Activated CD8-positive, alpha-beta memory T cell treated with anti-CD3 and anti-CD28 coated beads, Interleukin-2, amount 10 ng/mL, durations not matched to agents 7 days and 5 days (primary cell): ENCODE data around the gene DLG2. TPM values are rescaled to one million over a fixed set of nuclear protein-coding genes. Genes with fewer than 3 reads are reported as not detected.

ENCODE experiments used
- ATAC-seq: fragments of 150-1000 bp; cut with Tn5 transposase; one replicate; pipeline ENCODE4 v1.10.0; 2021; ENCODE audit warnings: moderate library complexity
- CTCF ChIA-PET: fragments of 350-600 bp; sonication (Branson Sonifier 250); formaldehyde crosslinking; loops from one replicate; lab custom pipeline; 2021; ENCODE audit warnings: antibody characterized with exemption; lab: Charles Lee
- DNase-seq: peaks from one replicate; pipeline ENCODE4 v3.0.0-alpha.2; 2020
- H3K27ac Mint-ChIP-seq: one replicate; pipeline ENCODE4 v1.8.0; 2021; ENCODE audit warnings: mild to moderate bottlenecking, mixed read lengths
- H3K27me3 Mint-ChIP-seq: one replicate; pipeline ENCODE4 v1.8.0; 2021; ENCODE audit warnings: mixed read lengths
- H3K36me3 Mint-ChIP-seq: one replicate; pipeline ENCODE4 v1.8.0; 2021; ENCODE audit warnings: mild to moderate bottlenecking, mixed read lengths
- H3K4me1 Mint-ChIP-seq: one replicate; pipeline ENCODE4 v1.8.0; 2021; ENCODE audit warnings: mixed read lengths
- H3K4me3 Mint-ChIP-seq: one replicate; pipeline ENCODE4 v1.8.0; 2021; ENCODE audit warnings: mild to moderate bottlenecking, moderate library complexity, mixed read lengths
- H3K9me3 Mint-ChIP-seq: one replicate; pipeline ENCODE4 v1.8.0; 2022; ENCODE audit warnings: low read depth, mixed read lengths
- total RNA-seq, 2 experiments: library from RNA; stranded (reverse); gene quantifications; one replicate each; pipeline ENCODE4 v1.2.3, GENCODE V29; 2021

DLG2 gene
- total RNA-seq, 2 experiments from 2014 or later: 1.4 to 2.1 TPM

DNA sequence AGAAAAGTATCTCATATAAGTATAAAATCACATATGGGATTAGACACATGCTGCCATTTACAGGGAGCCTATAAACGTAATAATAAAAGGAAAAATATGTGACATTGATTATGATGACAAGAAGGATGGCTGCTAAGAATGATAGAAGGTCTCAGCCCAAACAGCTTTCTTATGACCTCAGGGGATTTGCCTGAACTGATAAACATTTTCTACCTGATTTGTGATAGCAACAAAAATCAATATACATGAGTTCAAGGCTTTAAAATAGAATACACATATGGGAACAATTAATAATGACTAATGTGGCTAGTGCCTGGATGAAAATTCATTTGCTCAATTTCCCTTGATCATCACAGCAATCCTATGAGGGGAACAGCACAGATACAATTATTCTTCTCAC, 1704.2 kb downstream of the DLG2 start:
- ATAC-seq (no peak), DNase-seq (no peak)
- H3K27ac Mint-ChIP-seq: no peak overlapping the region
- no peak overlapping the region for H3K4me3 Mint-ChIP-seq
- no peaks in the 10 kb centered on the region for H3K4me1 Mint-ChIP-seq
- peaks cover 5% of the 10 kb centered on the region for H3K9me3 Mint-ChIP-seq
- no peaks in the 10 kb centered on the region for H3K27me3 Mint-ChIP-seq
- CTCF ChIA-PET: no interaction called here
- H3K36me3 Mint-ChIP-seq: no peaks in the 10 kb centered on the region

- H3K27ac Mint-ChIP-seq: no peak overlapping the region
- no peaks in the 10 kb centered on the region for H3K27me3 Mint-ChIP-seq
- no peaks in the 10 kb centered on the region for H3K4me1 Mint-ChIP-seq
- no peak overlapping the region for H3K4me3 Mint-ChIP-seq
- DNase-seq (no peak), ATAC-seq (no peak)
- CTCF ChIA-PET: no interaction called here
- H3K36me3 Mint-ChIP-seq: no peaks in the 10 kb centered on the region
- peaks cover 3% of the 10 kb centered on the region for H3K9me3 Mint-ChIP-seq
Observed at GRCh38 chr11:83922318-83922717, 1704.8 kb downstream of the DLG2 start.

GRCh38 chr11:83921447-83922192, 1705.5 kb downstream of the DLG2 start:
- Mint-ChIP-seq H3K9me3 (peaks cover 3% of the 10 kb centered on the region), H3K27ac (no peak overlapping the region), H3K36me3 (no peaks in the 10 kb centered on the region), H3K27me3 (no peaks in the 10 kb centered on the region), H3K4me3 (no peak overlapping the region), H3K4me1 (no peaks in the 10 kb centered on the region)
- DNase-seq: no peak
- no peak for ATAC-seq
- CTCF ChIA-PET: no interaction called here

- Mint-ChIP-seq H3K27ac (no peak overlapping the region), H3K9me3 (no peaks in the 10 kb centered on the region), H3K4me1 (no peaks in the 10 kb centered on the region), H3K4me3 (no peak overlapping the region), H3K27me3 (no peaks in the 10 kb centered on the region), H3K36me3 (no peaks in the 10 kb centered on the region)
- CTCF ChIA-PET: no interaction called here
- DNase-seq (no peak), ATAC-seq (no peak)
Observed at GRCh38 chr11:83918476-83918875, 1708.7 kb downstream of the DLG2 start.

DNA sequence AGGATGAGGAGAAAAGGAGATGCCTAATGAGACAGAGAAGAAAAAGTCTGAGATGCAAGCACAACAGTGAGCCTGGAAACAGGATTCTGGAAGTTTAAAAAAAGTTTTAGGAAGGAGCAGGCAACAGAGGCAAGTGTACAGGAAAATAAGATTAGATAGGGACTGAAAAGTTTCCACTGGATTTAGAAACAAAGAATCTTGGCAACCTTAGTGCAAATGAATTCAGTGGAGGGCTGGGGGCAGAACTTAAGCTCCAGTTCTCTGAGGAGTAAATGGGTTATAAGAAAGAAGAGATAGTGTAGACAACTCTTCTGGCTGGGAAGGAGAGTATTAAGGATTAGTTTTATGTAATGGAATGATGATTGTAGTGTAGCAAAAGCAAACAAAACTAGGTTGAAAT, 1712.1 kb downstream of the DLG2 start:
- H3K4me1 Mint-ChIP-seq: no peaks in the 10 kb centered on the region
- no peak overlapping the region for H3K27ac Mint-ChIP-seq
- DNase-seq: no peak
- no peak for ATAC-seq
- CTCF ChIA-PET: no interaction called here
- H3K4me3 Mint-ChIP-seq: no peak overlapping the region
- H3K27me3 Mint-ChIP-seq: no peaks in the 10 kb centered on the region
- H3K36me3 Mint-ChIP-seq: no peaks in the 10 kb centered on the region
- H3K9me3 Mint-ChIP-seq: no peaks in the 10 kb centered on the region

GRCh38 chr11:83909579-83910534, 1717.3 kb downstream of the DLG2 start:
- Mint-ChIP-seq H3K27ac (no peak overlapping the region), H3K4me3 (no peak overlapping the region), H3K27me3 (no peaks in the 10 kb centered on the region), H3K36me3 (no peaks in the 10 kb centered on the region), H3K4me1 (no peaks in the 10 kb centered on the region), H3K9me3 (no peaks in the 10 kb centered on the region)
- ATAC-seq: no peak
- DNase-seq: no peak
- CTCF ChIA-PET: no interaction called here

DNA sequence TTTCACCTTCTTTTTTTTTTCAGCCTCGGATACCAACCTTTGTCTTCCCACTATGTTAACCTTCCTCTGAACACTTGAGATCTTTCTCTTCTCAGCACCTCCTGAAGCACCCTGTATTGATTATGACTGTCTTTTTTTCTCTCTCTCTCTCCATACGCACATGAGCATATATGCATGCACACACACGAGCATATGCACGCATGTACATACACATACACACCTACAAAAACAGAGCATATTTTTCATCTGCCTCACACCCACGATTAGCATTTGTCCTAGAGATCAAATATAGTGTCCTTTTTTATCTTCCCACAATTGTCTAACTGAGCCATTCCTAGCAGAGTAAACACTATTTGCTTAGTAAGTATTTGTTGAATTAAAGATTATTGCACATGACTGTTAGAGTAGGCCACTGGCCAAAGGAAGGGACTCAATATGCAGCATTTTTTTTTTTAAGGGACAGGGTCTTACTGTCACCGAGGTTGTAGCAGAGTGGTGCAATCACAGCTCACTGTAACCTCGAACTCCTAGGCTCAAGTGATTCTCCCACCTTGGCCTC, 1718.8 kb downstream of the DLG2 start:
- CTCF ChIA-PET: no interaction called here
- H3K4me1 Mint-ChIP-seq: no peaks in the 10 kb centered on the region

GRCh38 chr11:83895516-83895915, 1731.6 kb downstream of the DLG2 start:
- Mint-ChIP-seq H3K4me3 (no peak overlapping the region), H3K4me1 (no peaks in the 10 kb centered on the region), H3K27me3 (no peaks in the 10 kb centered on the region), H3K27ac (no peak overlapping the region), H3K36me3 (no peaks in the 10 kb centered on the region), H3K9me3 (peaks cover 4% of the 10 kb centered on the region)
- no peak for DNase-seq
- no peak for ATAC-seq
- CTCF ChIA-PET: no interaction called here

More for the DNA sequence above, 1718.8 kb downstream of the DLG2 start:
- no peak overlapping the region for H3K27ac Mint-ChIP-seq
- DNase-seq (no peak), ATAC-seq (no peak)
- H3K27me3 Mint-ChIP-seq: no peaks in the 10 kb centered on the region
- no peaks in the 10 kb centered on the region for H3K9me3 Mint-ChIP-seq
- no peak overlapping the region for H3K4me3 Mint-ChIP-seq
- H3K36me3 Mint-ChIP-seq: no peaks in the 10 kb centered on the region

- CTCF ChIA-PET: no interaction called here
- Mint-ChIP-seq H3K27ac (no peak overlapping the region), H3K27me3 (no peaks in the 10 kb centered on the region), H3K4me1 (no peaks in the 10 kb centered on the region), H3K36me3 (no peaks in the 10 kb centered on the region), H3K4me3 (no peak overlapping the region), H3K9me3 (no peaks in the 10 kb centered on the region)
- ATAC-seq (no peak), DNase-seq (no peak)
Observed at GRCh38 chr11:83881428-83881827, 1745.7 kb downstream of the DLG2 start.

GRCh38 chr11:83871054-83871453, 1756.1 kb downstream of the DLG2 start:
- H3K27me3 Mint-ChIP-seq: no peaks in the 10 kb centered on the region
- H3K4me1 Mint-ChIP-seq: no peaks in the 10 kb centered on the region
- no peaks in the 10 kb centered on the region for H3K36me3 Mint-ChIP-seq
- CTCF ChIA-PET: no interaction called here
- DNase-seq (no peak), ATAC-seq (no peak)
- H3K27ac Mint-ChIP-seq: no peak overlapping the region
- H3K9me3 Mint-ChIP-seq: no peaks in the 10 kb centered on the region
- no peak overlapping the region for H3K4me3 Mint-ChIP-seq

DNA sequence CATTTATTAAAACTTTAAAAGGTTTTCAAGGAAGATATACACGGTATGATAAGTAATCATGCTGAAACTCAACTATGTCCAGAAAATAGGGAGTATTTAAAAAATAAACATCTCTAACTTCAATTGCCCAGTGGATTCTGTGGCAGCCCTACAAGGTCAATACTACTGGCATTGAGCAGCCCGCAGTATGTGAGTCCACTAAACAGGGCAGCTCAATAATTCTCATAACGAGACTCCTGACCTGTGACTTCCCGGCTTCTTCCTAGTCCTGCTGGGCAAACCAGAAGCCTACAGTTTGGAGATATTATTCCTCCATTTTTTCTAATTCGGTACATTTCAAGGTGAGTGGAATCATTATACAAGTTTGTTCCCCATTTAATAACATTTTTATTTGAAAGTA, 1760.5 kb downstream of the DLG2 start:
- Mint-ChIP-seq H3K4me1 (no peaks in the 10 kb centered on the region), H3K9me3 (no peaks in the 10 kb centered on the region), H3K36me3 (no peaks in the 10 kb centered on the region), H3K4me3 (no peak overlapping the region), H3K27ac (no peak overlapping the region), H3K27me3 (no peaks in the 10 kb centered on the region)
- CTCF ChIA-PET: no interaction called here
- ATAC-seq: no peak
- DNase-seq: no peak

GRCh38 chr11:83865636-83866461, 1761.3 kb downstream of the DLG2 start:
- Mint-ChIP-seq H3K9me3 (no peaks in the 10 kb centered on the region), H3K4me1 (no peaks in the 10 kb centered on the region), H3K27ac (no peak overlapping the region), H3K4me3 (no peak overlapping the region), H3K27me3 (no peaks in the 10 kb centered on the region), H3K36me3 (no peaks in the 10 kb centered on the region)
- CTCF ChIA-PET: no interaction called here
- ATAC-seq (no peak), DNase-seq (no peak)

- Mint-ChIP-seq H3K4me3 (no peak overlapping the region), H3K36me3 (no peaks in the 10 kb centered on the region), H3K9me3 (no peaks in the 10 kb centered on the region), H3K4me1 (no peaks in the 10 kb centered on the region), H3K27ac (no peak overlapping the region), H3K27me3 (no peaks in the 10 kb centered on the region)
- CTCF ChIA-PET: no interaction called here
- ATAC-seq (no peak), DNase-seq (no peak)
Observed at GRCh38 chr11:83864412-83865057, 1762.6 kb downstream of the DLG2 start.
